Transverse colon (tissue), 4 donors: ENCODE measurements around the gene TCF19. TPM values are rescaled to one million over a fixed set of nuclear protein-coding genes. Genes with fewer than 3 reads are reported as not detected.

ENCODE experiments used
- DNase-seq: peaks from one replicate; pipeline ENCODE4 v3.0.0-alpha.2; 2019
- H3K27ac ChIP-seq, 4 donors: fragments of 200-600 bp; sonication (generic); 2 replicates each; pipeline ENCODE4 v1.5.1; 2016 to 2018; ENCODE audit warnings: inconsistent platforms in 4 of 4
- H3K27me3 ChIP-seq: fragments of 200-600 bp; sonication (generic); 2 replicates; pipeline ENCODE4 v1.5.1; 2017; ENCODE audit warnings: inconsistent platforms
- H3K36me3 ChIP-seq, 4 donors: fragments of 200-600 bp; sonication (generic); 2 replicates each; pipeline ENCODE4 v1.5.1; 2017 to 2019; ENCODE audit warnings: inconsistent platforms in 4 of 4
- H3K4me1 ChIP-seq, 4 donors: fragments of 200-600 bp; sonication (generic); 2 replicates each; pipeline ENCODE4 v1.5.1; 2017 to 2020; ENCODE audit warnings: inconsistent platforms in 4 of 4
- H3K4me3 ChIP-seq, 4 donors: fragments of 200-600 bp; sonication (generic); 1 replicate in 1 of 4; 2 replicates in 3 of 4; pipeline versions ENCODE4 v1.5.1 to v1.6.1; 2017 to 2019; ENCODE audit warnings: inconsistent platforms in 4 of 4
- H3K9me3 ChIP-seq, 2 donors: fragments of 200-600 bp; sonication (generic); 2 replicates each; pipeline ENCODE4 v1.5.1; 2017 to 2019; ENCODE audit warnings: inconsistent platforms in 2 of 2
- EP300 ChIP-seq: sonication (generic); formaldehyde crosslinking; IDR thresholded peaks from one replicate; pipeline ENCODE4 v1.6.1; 2017; ENCODE audit warnings: antibody characterized with exemption, low read depth
- POLR2A ChIP-seq: fragments of 450-650 bp; IDR thresholded peaks from one replicate; pipeline ENCODE4 v1.6.1; 2016; ENCODE audit warnings: antibody characterized with exemption, mild to moderate bottlenecking, moderate library complexity
- POLR2AphosphoS5 ChIP-seq, 3 donors: sonication (generic); formaldehyde crosslinking; IDR thresholded peaks; one replicate each; pipeline ENCODE4 v1.6.1; 2016; ENCODE audit warnings: antibody characterized with exemption in 3 of 3
- WGBS, 2 donors: methylation state at CpG; one replicate each; pipeline ENCODE4 v1.1.5; 2018; ENCODE audit warnings: low coverage in 1 of 2; 5-methylcytosine and 5-hydroxymethylcytosine counted together
- in situ Hi-C, 4 donors: fragments of 200-750 bp; cut with MboI; loops; one replicate each; pipeline versions ENCODE4 v1.15.0 to v1.15.1; 2017; ENCODE audit warnings: low sequenced_read_pairs in 3 of 4, low pct_ligation_motif_present in 1 of 4, low pct_unique_long_range_greater_than_20kb in 1 of 4
- intact Hi-C: fragments of 100-400 bp; cut with DNase I; formaldehyde crosslinking; loops from one replicate; pipeline ENCODE4 v1.15.1; 2023; ENCODE audit warnings: low total_unique reads
- small RNA-seq, 4 donors: library from RNA; depleted of rRNA; stranded (forward); fragments of <200 nt; gene quantifications; one replicate each; pipeline ENCODE3, GENCODE V24; 2016
- total RNA-seq, 4 donors: library from RNA; depleted of rRNA; stranded (reverse); fragments of >200 nt; gene quantifications; one replicate each; pipeline ENCODE4 v1.1.0, GENCODE V29; 2016
- TF ChIP-seq, protein P1 (sequence below), 5 experiments: fragments of 200-600 bp in 3 of 5; fragments of 450-650 bp in 2 of 5; sonication (generic) in 3 of 5; IDR thresholded peaks; 1 replicate in 2 of 5; 2 replicates in 3 of 5; pipeline ENCODE4 v1.5.1; 2016 to 2017; ENCODE audit warnings: antibody characterized with exemption in 5 of 5, inconsistent platforms in 3 of 5, mild to moderate bottlenecking in 2 of 5, moderate library complexity in 1 of 5

Gene TCF19
- total RNA-seq, 4 donors from 2014 or later, result 1.6 to 5.2 (median 3.1) TPM

DNA sequence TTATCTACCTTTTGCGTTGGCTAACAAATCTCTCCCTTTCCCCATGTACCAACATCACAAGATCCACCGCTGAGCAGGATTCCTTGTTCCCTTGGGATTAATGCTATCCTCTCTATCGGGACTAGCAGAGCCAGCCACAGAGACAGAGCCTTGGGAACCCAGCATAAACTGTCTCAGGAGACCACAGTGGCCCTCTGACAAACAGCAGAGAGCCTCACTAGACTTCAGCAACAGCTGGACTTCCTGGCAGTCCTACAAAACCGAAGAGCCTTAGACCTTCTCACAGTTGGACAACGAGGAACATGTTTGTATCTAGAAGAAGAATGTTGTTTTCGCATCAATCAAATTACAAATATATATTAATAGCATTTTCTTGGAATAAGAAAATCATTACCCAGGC lies 51.7 kb downstream of the TCF19 start:
- H3K4me3 ChIP-seq, result no peak overlapping the region
- intact Hi-C loops (no loop called here), in situ Hi-C loops (loop anchor here in 1 of 4 donors (10.0 kb wide), 1 partner anchor 55 kb away; no protein-coding TSS in a partner anchor)
- no peaks in the 10 kb centered on the region for H3K27me3 ChIP-seq
- H3K4me1 ChIP-seq, result peaks cover 0 to 11% (median 5%) of the 10 kb centered on the region in 4 donors
- 65 to 78% methylated on average over 3 to 6 of the region's 6 CpGs for WGBS, 2 donors
- no peak for DNase-seq
- TF ChIP-seq, protein P1, sequence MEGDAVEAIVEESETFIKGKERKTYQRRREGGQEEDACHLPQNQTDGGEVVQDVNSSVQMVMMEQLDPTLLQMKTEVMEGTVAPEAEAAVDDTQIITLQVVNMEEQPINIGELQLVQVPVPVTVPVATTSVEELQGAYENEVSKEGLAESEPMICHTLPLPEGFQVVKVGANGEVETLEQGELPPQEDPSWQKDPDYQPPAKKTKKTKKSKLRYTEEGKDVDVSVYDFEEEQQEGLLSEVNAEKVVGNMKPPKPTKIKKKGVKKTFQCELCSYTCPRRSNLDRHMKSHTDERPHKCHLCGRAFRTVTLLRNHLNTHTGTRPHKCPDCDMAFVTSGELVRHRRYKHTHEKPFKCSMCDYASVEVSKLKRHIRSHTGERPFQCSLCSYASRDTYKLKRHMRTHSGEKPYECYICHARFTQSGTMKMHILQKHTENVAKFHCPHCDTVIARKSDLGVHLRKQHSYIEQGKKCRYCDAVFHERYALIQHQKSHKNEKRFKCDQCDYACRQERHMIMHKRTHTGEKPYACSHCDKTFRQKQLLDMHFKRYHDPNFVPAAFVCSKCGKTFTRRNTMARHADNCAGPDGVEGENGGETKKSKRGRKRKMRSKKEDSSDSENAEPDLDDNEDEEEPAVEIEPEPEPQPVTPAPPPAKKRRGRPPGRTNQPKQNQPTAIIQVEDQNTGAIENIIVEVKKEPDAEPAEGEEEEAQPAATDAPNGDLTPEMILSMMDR (IDR thresholded peaks at IDR 0.05), result no peak
- TF ChIP-seq POLR2A, result no peak
- no peak for TF ChIP-seq EP300
- TF ChIP-seq POLR2AphosphoS5 (IDR thresholded peaks at IDR 0.05), result no peak
- no peaks in the 10 kb centered on the region for H3K9me3 ChIP-seq
- H3K27ac ChIP-seq, result no peak overlapping the region
- H3K36me3 ChIP-seq, result no peaks in the 10 kb centered on the region

DNA sequence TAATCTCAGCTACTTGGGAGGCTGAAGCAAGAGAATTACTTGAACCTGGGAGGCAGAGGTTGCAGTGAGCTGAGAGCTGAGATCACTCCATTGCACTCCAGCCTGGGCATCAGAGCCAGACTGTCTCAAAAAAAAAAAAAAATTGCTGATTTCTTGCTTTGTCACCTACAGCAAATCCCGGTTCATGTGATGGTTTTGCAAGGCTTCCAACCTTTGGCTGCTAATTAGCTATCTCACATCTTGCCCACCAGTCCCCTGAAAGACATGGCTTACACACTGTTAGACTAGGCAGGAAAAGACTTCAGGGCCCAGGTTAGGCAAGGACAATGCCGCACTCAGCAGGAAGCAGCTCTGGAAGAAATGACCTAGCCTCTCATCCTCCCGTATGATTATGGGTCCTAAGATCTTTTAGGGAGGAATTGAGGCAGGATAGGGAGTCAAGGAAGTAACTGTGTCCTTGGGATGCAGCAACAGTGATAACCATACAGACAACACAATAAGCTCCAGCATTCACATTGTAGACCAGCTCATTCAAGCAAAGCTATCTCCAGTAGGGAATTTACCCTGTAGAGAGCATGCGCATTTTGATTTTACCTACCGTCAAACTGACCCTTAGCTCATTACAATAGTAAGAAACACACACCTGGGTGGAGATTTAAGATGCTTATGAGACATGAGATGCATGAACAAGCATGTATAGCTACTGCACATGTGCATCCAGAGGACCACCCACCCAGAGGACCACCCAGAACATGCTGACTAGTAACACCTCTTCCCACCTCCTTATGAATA lies 52.5 kb downstream of the TCF19 start:
- Histone ChIP-seq H3K4me3 (no peak overlapping the region), H3K4me1 (peaks cover 0 to 11% (median 5%) of the 10 kb centered on the region in 4 donors), H3K36me3 (no peaks in the 10 kb centered on the region), H3K27ac (no peak overlapping the region), H3K9me3 (no peaks in the 10 kb centered on the region), H3K27me3 (no peaks in the 10 kb centered on the region)
- no peak for DNase-seq
- in situ Hi-C loops (loop anchor here in 1 of 4 donors (10.0 kb wide), 1 partner anchor 54 kb away; no protein-coding TSS in a partner anchor), intact Hi-C loops (no loop called here)
- 72 to 88% methylated on average over 3 to 5 of the region's 5 CpGs for WGBS, 2 donors
- TF ChIP-seq, protein P1 (IDR thresholded peaks at IDR 0.05), result no peak
- no peak for TF ChIP-seq EP300
- no peak for TF ChIP-seq POLR2AphosphoS5 (IDR thresholded peaks at IDR 0.05)
- no peak for TF ChIP-seq POLR2A

Small RNA genes within 50 kb of the gene (small RNA-seq; reads per million reads assigned to genes)
- gene POLR2LP1, result 0 reads per million in 4 donors

Other genes starting within 250 kb of the TCF19 start
- 10 to 100 TPM; 13.1 to 64.7 (median 25.8) TPM for gene VARS2, start 244.4 kb upstream of the TCF19 start, total RNA-seq
- not detected for gene SFTA2, start 226.4 kb upstream of the TCF19 start, total RNA-seq
- under 1 TPM in 2 of 4 donors, not detected in 2; 0.16 to 0.41 TPM for gene MUCL3, start 217.6 kb upstream of the TCF19 start, total RNA-seq
- gene MUC21, start 174.9 kb upstream of the TCF19 start, total RNA-seq, result not detected
- gene MUC22, start 148.1 kb upstream of the TCF19 start, total RNA-seq, result not detected
- gene C6orf15, start 46.0 kb upstream of the TCF19 start, total RNA-seq, result not detected
- gene PSORS1C1, start 43.8 kb upstream of the TCF19 start, total RNA-seq, result 10 to 100 TPM in 2 of 4 donors, 1 to 10 TPM in 2; 8.8 to 19.0 (median 13.4) TPM
- not detected for gene CDSN, start 38.1 kb upstream of the TCF19 start, total RNA-seq
- gene PSORS1C2, start 19.5 kb upstream of the TCF19 start, total RNA-seq, result not detected
- gene CCHCR1, start 787 bp upstream of the TCF19 start, total RNA-seq, result 10 to 100 TPM; 15.0 to 44.1 (median 29.9) TPM
- 100 to 1,000 TPM in 1 of 4 donors, 10 to 100 TPM in 3; 11.5 to 434 (median 29.2) TPM for gene POU5F1, start 12.1 kb downstream of the TCF19 start, total RNA-seq
- 1,000 to 10,000 TPM in 3 of 4 donors, 100 to 1,000 TPM in 1; 200 to 1,614 (median 1,271) TPM for gene HLA-C, start 113.5 kb downstream of the TCF19 start, total RNA-seq
- gene HLA-B, start 198.6 kb downstream of the TCF19 start, total RNA-seq, result 1,000 to 10,000 TPM in 3 of 4 donors, 100 to 1,000 TPM in 1; 915 to 3,432 (median 2,814) TPM
- gene MICA, start 245.0 kb downstream of the TCF19 start, total RNA-seq, result 10 to 100 TPM in 3 of 4 donors, 1 to 10 TPM in 1; 7.8 to 45.3 (median 19.9) TPM